ENCODE results near the gene NTRK2.

DNA sequence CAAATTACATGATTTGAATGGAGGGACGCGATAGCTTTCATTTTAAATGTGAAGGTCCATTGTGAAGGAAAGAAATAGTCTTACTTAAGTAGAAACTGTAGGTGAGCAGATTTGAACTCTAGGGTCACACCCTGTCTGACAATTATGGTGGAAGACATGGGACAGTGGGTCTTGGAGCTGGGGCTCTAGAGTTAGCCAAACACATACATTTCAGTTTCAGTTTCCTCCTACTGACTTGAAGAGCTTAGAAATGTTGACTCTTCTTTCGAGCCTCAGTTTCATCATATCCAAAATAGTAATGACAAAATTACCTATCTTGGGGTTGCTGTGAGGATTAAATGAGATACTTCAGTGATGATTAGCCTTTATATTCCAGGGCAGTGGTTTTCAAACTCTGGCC, 314.2 kb downstream of the NTRK2 start:
- TF ChIP-seq, protein P1, sequence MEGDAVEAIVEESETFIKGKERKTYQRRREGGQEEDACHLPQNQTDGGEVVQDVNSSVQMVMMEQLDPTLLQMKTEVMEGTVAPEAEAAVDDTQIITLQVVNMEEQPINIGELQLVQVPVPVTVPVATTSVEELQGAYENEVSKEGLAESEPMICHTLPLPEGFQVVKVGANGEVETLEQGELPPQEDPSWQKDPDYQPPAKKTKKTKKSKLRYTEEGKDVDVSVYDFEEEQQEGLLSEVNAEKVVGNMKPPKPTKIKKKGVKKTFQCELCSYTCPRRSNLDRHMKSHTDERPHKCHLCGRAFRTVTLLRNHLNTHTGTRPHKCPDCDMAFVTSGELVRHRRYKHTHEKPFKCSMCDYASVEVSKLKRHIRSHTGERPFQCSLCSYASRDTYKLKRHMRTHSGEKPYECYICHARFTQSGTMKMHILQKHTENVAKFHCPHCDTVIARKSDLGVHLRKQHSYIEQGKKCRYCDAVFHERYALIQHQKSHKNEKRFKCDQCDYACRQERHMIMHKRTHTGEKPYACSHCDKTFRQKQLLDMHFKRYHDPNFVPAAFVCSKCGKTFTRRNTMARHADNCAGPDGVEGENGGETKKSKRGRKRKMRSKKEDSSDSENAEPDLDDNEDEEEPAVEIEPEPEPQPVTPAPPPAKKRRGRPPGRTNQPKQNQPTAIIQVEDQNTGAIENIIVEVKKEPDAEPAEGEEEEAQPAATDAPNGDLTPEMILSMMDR (IDR thresholded peaks at IDR 0.05; ENCODE audit: low read length) = no peak
- TF ChIP-seq EZH2 (IDR thresholded peaks at IDR 0.05; ENCODE audit: borderline replicate concordance, low read length) = no peak
